ENCODE data around the gene TOE1.
"Not testable (repeated sequence)": the region's sequence is repeated elsewhere in the genome, so short reads cannot be mapped to it uniquely, and the experiment has no call there.

DNA sequence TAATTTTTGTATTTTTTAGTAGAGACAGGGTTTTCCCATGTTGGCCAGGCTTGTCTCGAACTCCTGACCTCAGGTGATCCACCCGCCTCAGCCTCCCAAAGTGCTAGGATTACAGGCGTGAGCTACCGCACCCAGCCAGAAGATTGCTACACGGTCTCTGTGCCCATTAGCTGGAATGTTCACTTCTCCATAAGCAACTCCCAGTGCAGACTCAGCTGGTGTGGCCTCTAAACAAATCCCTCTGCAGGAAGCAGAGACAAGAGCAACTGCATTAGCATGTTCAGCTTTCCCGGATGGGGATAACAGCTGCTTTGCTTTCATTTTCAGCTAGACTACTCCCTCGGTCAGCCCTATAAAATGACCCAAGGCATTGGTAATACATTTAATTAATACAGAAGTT is 21.0 kb downstream of the TOE1 start:
- TF ChIP-seq, protein P1, sequence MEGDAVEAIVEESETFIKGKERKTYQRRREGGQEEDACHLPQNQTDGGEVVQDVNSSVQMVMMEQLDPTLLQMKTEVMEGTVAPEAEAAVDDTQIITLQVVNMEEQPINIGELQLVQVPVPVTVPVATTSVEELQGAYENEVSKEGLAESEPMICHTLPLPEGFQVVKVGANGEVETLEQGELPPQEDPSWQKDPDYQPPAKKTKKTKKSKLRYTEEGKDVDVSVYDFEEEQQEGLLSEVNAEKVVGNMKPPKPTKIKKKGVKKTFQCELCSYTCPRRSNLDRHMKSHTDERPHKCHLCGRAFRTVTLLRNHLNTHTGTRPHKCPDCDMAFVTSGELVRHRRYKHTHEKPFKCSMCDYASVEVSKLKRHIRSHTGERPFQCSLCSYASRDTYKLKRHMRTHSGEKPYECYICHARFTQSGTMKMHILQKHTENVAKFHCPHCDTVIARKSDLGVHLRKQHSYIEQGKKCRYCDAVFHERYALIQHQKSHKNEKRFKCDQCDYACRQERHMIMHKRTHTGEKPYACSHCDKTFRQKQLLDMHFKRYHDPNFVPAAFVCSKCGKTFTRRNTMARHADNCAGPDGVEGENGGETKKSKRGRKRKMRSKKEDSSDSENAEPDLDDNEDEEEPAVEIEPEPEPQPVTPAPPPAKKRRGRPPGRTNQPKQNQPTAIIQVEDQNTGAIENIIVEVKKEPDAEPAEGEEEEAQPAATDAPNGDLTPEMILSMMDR (IDR thresholded peaks at IDR 0.05; ENCODE audit: poor library complexity, severe bottlenecking): not testable (repeated sequence)
- TF ChIP-seq EP300 (conservative IDR thresholded peaks at IDR 0.05; ENCODE audit: poor library complexity, severe bottlenecking); EZH2 (IDR thresholded peaks at IDR 0.05; ENCODE audit: borderline replicate concordance, insufficient read depth, low read length, poor library complexity, severe bottlenecking): not testable (repeated sequence)

All from neural cell (in vitro differentiated cells).